ENCODE measurements around the gene RAC2.
"Not testable (repeated sequence)": the region's sequence is repeated elsewhere in the genome, so short reads cannot be mapped to it uniquely, and the experiment has no call there.

The RAC2 gene

GRCh38 chr22:37233751-37234631 is 10.1 kb downstream of the RAC2 start:
- no peak for DNase-seq (ENCODE audit: low read depth)

- DNase-seq (ENCODE audit: low read depth), result not testable (repeated sequence)
These were observed 10.7 kb downstream of the RAC2 start for GRCh38 chr22:37233371-37233750.

GRCh38 chr22:37232140-37232998 is 11.7 kb downstream of the RAC2 start:
- DNase-seq (ENCODE audit: low read depth), result no peak

DNA sequence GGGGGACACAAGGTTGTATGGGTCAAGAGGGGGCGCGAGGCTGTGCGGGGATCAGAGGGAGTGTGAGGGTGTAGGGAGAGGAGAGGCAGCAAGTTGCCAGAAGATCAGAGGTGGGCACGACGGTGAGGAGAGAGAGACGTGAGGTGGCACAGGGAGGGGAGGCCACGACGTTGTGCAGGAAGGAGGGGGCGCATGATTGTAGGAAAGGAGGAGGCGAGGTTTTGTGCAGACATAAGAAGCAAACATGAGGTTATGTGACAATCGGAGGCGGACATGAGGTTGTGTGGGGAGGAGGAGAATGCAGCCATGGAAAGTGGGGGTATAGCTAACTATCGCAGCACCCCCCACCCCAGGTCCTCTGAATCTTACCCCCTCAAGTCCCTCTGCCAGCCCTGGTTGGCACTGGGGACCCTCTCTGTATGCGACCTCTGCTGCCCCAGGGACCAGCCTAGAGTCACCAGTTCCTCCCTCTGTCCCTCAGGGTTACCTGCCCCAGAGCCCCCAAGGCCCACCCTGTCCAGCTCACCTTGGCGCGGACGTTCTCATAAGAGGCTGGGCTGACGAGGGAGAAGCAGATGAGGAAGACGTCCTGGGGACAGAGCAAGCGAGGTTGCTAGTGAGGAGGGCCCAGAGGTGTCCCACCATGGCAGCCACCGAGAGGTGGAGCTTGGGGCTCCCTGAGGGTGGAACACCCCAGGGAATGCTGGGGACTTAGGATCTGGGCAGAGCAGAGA is 12.5 kb downstream of the RAC2 start:
- DNase-seq (ENCODE audit: low read depth), result no peak

DNA sequence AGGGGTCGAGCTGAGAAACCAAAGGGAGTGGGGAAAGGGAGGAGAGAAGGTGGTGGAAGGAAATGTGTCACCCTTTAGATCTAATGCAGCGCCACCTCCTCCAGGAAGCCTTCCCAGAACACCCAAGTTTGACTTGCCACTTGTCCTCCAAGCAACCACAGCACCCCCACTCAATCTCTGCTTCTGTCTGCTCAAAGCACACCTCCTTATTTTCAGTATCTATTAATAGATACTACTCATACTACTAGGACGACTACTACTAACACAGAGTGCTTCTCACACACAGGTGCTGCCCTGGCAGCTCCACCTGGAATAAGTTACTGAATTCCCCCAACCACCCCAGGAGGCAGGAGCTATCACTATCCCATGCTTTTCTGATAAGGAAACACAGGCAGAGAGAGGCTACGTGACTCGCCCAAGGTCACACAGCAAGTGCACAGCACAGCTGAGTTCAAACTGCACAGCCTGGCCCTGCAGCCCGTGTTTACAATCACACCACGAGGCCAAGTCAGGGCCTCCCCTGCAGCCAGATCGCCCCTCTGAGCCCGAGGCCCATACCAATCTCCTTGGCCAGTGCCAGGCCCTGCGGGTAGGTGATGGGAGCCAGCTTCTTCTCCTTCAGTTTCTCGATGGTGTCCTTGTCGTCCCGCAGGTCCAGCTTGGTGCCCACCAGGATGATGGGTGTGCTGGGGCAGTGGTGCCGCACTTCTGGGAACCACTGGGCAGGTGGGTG is 13.2 kb downstream of the RAC2 start:
- DNase-seq (ENCODE audit: low read depth), result peak; percentile 66

DNA sequence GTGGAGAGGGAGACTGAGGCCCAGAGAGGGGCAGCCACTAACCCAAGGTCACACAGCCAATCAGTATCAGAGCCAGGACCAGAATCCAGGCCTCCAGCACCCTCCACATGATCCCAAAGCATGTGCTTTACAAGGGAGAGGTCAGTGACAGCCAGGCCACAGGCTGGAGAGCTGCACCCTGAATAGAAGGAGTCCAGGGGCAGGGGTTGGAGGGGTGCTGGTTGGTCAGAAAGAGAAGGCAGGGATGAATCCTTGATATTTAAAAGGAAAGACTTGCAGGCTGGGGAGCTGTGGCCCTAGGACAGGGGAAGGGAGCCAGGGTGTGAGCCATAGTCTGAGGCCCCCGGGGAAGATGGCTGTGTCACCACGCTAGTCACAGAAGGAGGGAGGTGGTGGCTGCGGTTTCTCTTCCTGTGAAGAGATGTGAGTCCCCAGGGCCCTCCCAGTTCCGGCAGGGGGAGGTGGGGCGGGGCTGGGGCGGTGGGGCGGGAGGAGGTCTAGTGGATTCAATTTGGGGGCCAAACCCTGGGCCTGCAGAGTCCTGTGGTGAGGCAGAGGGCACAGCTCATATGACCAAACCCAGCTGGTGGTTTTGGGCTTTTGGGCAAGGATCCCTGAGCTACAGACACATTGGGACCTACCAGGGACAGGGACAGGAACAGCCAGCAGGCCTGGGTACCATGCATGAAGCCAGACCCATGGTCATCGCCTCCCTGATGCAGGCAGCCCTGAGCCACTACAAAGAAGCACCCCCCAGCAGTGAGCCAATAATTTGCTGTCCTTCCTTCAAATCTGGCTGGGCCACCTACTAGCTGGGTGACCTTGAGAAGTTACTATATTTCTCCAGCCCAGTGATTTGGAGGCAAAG is 14.0 kb downstream of the RAC2 start:
- peak; percentile 93 for DNase-seq (ENCODE audit: low read depth)

GRCh38 chr22:37229012-37229804 is 14.9 kb downstream of the RAC2 start:
- no peak for DNase-seq (ENCODE audit: low read depth)

GRCh38 chr22:37228106-37229011 is 15.7 kb downstream of the RAC2 start:
- peak; percentile 46 for DNase-seq (ENCODE audit: low read depth)

- no peak for DNase-seq (ENCODE audit: low read depth)
These were observed 17.6 kb downstream of the RAC2 start for GRCh38 chr22:37226514-37226913.

DNA sequence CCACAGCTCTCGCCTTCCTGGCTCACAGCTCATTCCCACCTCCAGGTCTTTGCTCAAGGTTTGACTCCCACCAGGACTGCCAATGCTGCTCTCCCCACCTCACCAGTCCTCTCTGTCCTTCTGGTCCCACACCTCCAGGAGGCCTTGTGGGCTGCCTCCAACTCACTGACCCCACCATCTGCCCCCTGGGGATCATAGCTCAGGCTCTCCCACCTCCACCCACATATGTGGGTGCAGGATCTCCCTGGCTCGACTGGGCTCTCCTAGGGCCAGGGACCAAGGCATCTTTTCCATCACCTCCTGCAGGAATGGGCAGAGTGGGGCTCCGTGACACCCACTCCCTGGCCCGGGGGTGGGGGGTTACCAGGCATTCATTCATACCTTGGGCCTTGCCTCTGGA is 18.0 kb downstream of the RAC2 start:
- DNase-seq (ENCODE audit: low read depth), result no peak

DNA sequence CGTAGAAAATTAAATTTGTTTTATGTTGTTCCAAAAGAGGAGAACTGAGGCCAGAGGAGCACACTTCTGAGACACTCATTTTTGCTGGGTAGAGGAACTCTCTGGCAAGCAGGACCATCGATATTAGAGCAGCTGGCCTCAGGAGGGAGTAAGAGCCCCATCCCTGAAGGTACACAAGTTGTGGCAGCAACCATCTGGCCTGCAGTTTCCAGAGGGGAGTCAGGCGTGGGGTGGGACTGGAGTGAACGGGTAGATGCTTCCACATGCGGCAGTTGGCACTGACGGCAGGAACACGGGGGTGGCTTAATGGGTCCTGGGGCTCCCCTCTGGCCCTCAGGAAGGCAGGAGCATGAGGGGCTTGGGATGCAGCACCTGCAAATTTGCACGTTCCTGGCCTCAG is 18.6 kb downstream of the RAC2 start:
- DNase-seq (ENCODE audit: low read depth), result no peak

- DNase-seq (ENCODE audit: low read depth), result no peak
These were observed 19.2 kb downstream of the RAC2 start for GRCh38 chr22:37224757-37225420.

DNA sequence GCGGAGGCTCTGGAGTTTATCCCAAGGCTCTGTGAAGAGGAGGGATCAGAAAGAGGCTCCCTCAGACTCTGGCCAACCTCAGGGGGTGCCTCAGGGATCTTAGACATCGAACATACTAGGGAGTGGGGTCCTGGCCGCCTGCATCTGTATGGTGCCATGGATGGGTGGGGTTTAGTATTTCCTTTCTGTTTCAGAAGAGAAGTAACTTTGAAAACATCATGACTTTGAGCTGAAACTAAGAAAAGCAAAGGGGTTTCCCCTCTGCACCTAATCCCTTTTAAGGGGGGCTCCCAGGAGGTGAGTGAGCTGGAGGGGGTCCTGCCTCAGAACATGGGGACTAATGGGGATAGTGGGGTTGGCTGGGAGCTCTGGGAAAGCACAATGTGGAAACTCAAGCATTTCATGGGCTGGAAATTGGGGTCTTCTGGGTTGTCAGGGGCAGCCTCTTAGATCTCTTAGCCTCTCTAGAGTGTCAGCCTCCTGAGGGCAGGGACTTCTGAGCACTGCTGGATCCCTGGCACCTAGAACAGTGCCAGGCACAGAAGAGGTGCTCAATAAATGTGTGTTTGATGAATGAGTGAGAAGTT is 20.0 kb downstream of the RAC2 start:
- no peak for DNase-seq (ENCODE audit: low read depth)

- peak; percentile 39 for DNase-seq (ENCODE audit: low read depth)
These were observed 21.6 kb downstream of the RAC2 start for GRCh38 chr22:37222440-37222971.

DNA sequence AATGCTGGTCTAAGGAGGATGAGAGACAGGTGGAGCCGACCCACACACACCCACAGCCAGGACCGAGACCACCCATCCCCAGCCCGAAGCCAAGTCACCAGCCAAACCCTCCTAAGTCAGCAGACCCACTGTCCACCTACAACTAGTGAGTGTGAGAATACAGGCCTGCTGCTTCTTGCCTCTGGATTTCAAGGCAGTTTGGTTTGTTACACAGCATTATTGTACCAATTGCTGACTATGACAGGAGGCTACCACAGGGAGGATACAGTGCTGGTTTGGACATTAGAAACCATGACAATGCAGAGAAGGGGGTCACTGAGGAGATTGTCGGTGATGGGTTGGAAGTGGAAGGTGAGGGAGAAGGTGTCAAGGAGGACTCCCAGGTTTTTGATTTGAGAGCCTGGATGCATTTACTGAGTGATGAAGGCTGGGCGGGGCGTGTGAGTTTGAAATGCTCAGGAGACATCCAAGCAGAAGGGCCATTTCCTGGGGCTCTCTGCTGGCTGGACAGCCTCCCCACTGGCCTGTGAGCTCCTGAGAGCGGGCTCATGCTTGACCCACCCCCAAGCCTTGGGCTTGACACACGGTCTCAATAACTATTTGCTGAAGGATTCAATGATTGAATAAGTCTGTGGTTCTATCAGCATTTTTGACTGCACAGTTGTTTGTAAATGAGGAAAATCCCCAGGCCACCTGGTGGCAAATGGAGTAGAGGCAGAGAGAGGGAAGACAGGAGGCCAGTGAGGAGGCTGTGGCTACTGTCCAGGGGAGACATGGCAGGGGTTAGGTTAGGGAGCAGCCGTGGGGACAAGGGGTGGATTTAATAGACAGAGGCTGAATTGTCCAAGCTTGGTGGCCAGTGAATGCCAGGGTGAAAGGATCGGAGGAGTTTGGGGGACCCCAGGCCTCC is 22.4 kb downstream of the RAC2 start:
- DNase-seq (ENCODE audit: low read depth), result no peak

DNA sequence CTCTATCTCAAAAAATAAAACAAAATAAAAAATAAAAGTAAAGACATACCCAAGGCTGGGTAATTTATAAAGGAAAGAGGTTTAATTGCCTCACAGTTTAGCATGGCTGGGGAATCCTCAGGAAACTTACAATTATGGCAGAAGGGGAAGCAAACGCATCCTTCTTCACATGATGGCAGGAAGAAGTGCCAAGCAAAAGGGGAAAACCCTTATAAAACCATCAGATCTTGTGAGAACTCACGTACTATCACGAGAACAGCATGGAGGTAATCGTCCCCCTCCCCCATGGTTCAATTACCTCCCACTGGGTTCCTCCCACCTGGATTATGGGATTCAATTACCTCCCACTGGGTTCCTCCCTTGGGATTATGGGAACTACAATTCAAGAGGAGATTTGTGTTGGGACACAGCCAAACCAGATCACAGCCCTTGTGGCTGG is 23.5 kb downstream of the RAC2 start:
- DNase-seq (ENCODE audit: low read depth), result no peak

All from T-helper 22 cell (primary cell).